ENCODE measurements around the gene SLC26A8. TPM values are rescaled to one million over a fixed set of nuclear protein-coding genes. Genes with fewer than 3 reads are reported as not detected.

Gene SLC26A8
- total RNA-seq, 2 experiments from 2014 or later, result not detected

GRCh38 chr6:35896228-35896627 is 128.2 kb downstream of the SLC26A8 start:
- Mint-ChIP-seq H3K27me3 (no peaks in the 10 kb centered on the region), H3K27ac (no peak overlapping the region), H3K9me3 (no peaks in the 10 kb centered on the region), H3K4me3 (no peak overlapping the region), H3K36me3 (ENCODE audit: low read depth) (peaks cover 49% of the 10 kb centered on the region), H3K4me1 (ENCODE audit: low read depth) (peaks cover 26% of the 10 kb centered on the region)
- DNase-seq (no peak), ATAC-seq (ENCODE audit: poor library complexity) (no peak)
- Histone ChIP-seq H3K36me3 (ENCODE audit: insufficient read depth, low read length) (no peaks in the 10 kb centered on the region), H3K27me3 (ENCODE audit: control insufficient read depth in 1 of 2, insufficient read depth in 2 of 2, low read length in 2 of 2) (no peaks in the 10 kb centered on the region), H3K27ac (ENCODE audit: low read depth in 1 of 2, low read length in 2 of 2) (no peak overlapping the region), H3K4me1 (ENCODE audit: insufficient read depth, low read length) (no peaks in the 10 kb centered on the region), H3K9me3 (ENCODE audit: control insufficient read depth in 1 of 2, insufficient read depth in 1 of 2, low read length in 2 of 2) (peaks cover 0 to 4% of the 10 kb centered on the region in 2 experiments), H3K4me3 (ENCODE audit: low read length) (no peak overlapping the region)
- no peak for TF ChIP-seq CTCF (IDR thresholded peaks at IDR 0.05)
- POLR2A ChIA-PET, result no interaction called here
- intact Hi-C loops (cut with DNase I, micrococcal nuclease), result no loop called here
- CTCF ChIA-PET, result no interaction called here

GRCh38 chr6:35895560-35895959 is 128.9 kb downstream of the SLC26A8 start:
- Mint-ChIP-seq H3K4me3 (no peak overlapping the region), H3K27me3 (no peaks in the 10 kb centered on the region), H3K9me3 (no peaks in the 10 kb centered on the region), H3K27ac (no peak overlapping the region), H3K4me1 (ENCODE audit: low read depth) (peaks cover 26% of the 10 kb centered on the region), H3K36me3 (ENCODE audit: low read depth) (peaks cover 47% of the 10 kb centered on the region)
- TF ChIP-seq CTCF (IDR thresholded peaks at IDR 0.05), result no peak
- H3K9me3 ChIP-seq (ENCODE audit: control insufficient read depth in 1 of 2, insufficient read depth in 1 of 2, low read length in 2 of 2), result peaks cover 0 to 4% of the 10 kb centered on the region in 2 experiments
- CTCF ChIA-PET, result no interaction called here
- POLR2A ChIA-PET, result no interaction called here
- intact Hi-C loops (cut with DNase I, micrococcal nuclease), result no loop called here
- H3K36me3 ChIP-seq (ENCODE audit: insufficient read depth, low read length), result no peaks in the 10 kb centered on the region
- DNase-seq (no peak), ATAC-seq (ENCODE audit: poor library complexity) (no peak)
- H3K27ac ChIP-seq (ENCODE audit: low read depth in 1 of 2, low read length in 2 of 2), result no peak overlapping the region
- H3K4me3 ChIP-seq (ENCODE audit: low read length), result no peak overlapping the region
- H3K4me1 ChIP-seq (ENCODE audit: insufficient read depth, low read length), result no peaks in the 10 kb centered on the region
- no peaks in the 10 kb centered on the region for H3K27me3 ChIP-seq (ENCODE audit: control insufficient read depth in 1 of 2, insufficient read depth in 2 of 2, low read length in 2 of 2)

DNA sequence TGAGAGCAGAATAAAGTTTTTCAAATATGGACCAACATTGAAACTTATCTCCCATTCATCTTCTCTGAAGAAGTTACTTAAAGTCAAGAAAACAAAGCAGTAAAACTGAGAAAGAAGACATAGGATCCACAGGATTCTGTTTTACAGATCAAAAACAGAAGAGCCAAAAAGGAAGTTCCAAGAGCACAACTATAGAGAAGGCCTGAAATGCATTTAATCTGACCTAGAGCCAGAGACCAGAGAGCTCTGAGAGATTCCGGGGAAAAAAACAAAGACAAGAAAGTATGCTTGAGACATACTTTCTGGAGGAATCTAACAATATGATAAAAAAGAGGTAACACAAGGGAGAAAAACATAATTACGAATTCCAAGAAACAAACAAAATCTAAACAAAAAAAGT is 129.7 kb downstream of the SLC26A8 start:
- ATAC-seq (ENCODE audit: poor library complexity) (no peak), DNase-seq (no peak)
- H3K36me3 ChIP-seq (ENCODE audit: insufficient read depth, low read length), result peaks cover 3% of the 10 kb centered on the region
- Mint-ChIP-seq H3K36me3 (ENCODE audit: low read depth) (peaks cover 45% of the 10 kb centered on the region), H3K4me1 (ENCODE audit: low read depth) (peaks cover 26% of the 10 kb centered on the region), H3K9me3 (no peaks in the 10 kb centered on the region), H3K27ac (no peak overlapping the region), H3K27me3 (no peaks in the 10 kb centered on the region), H3K4me3 (no peak overlapping the region)
- ChIA-PET CTCF (no interaction called here), POLR2A (no interaction called here)
- no peak overlapping the region for H3K4me3 ChIP-seq (ENCODE audit: low read length)
- peaks cover 0 to 3% of the 10 kb centered on the region in 2 experiments for H3K9me3 ChIP-seq (ENCODE audit: control insufficient read depth in 1 of 2, insufficient read depth in 1 of 2, low read length in 2 of 2)
- no peak overlapping the region for H3K27ac ChIP-seq (ENCODE audit: low read depth in 1 of 2, low read length in 2 of 2)
- intact Hi-C loops (cut with DNase I, micrococcal nuclease), result no loop called here
- TF ChIP-seq CTCF (IDR thresholded peaks at IDR 0.05), result no peak
- no peaks in the 10 kb centered on the region for H3K27me3 ChIP-seq (ENCODE audit: control insufficient read depth in 1 of 2, insufficient read depth in 2 of 2, low read length in 2 of 2)
- H3K4me1 ChIP-seq (ENCODE audit: insufficient read depth, low read length), result no peaks in the 10 kb centered on the region

Other genes starting within 250 kb of the SLC26A8 start
- not detected for gene CLPSL2, start 248.0 kb downstream of the SLC26A8 start, total RNA-seq
- not detected for gene CLPSL1, start 243.6 kb downstream of the SLC26A8 start, total RNA-seq
- gene CLPS, start 227.3 kb downstream of the SLC26A8 start, total RNA-seq, result not detected
- gene LHFPL5, start 219.3 kb downstream of the SLC26A8 start, total RNA-seq, result not detected
- gene SRPK1, start 103.5 kb downstream of the SLC26A8 start, total RNA-seq, result 10 to 100 TPM; 23.0 to 29.1 TPM
- 10 to 100 TPM; 42.6 to 42.8 TPM for gene MAPK14, start 3.2 kb upstream of the SLC26A8 start, total RNA-seq
- 10 to 100 TPM; 58.5 to 63.5 TPM for gene MAPK13, start 105.9 kb upstream of the SLC26A8 start, total RNA-seq
- 10 to 100 TPM; 39.0 to 41.6 TPM for gene BRPF3, start 172.1 kb upstream of the SLC26A8 start, total RNA-seq
- gene PNPLA1, start 245.4 kb upstream of the SLC26A8 start, total RNA-seq, result under 1 TPM in 1 of 2 experiments, not detected in 1; 0.17 TPM